ENCODE results near the gene TSC22D4. TPM values are rescaled to one million over a fixed set of nuclear protein-coding genes. Genes with fewer than 3 reads are reported as not detected.

Gene TSC22D4
- total RNA-seq, 2 donors from 2014 or later, result 25.3 to 29.1 TPM

Other genes starting within 250 kb of the TSC22D4 start
- not detected for gene SPDYE3, start 171.5 kb downstream of the TSC22D4 start, total RNA-seq
- gene PILRB, start 121.1 kb downstream of the TSC22D4 start, total RNA-seq, result 10 to 100 TPM; 17.7 to 32.5 TPM
- gene PILRA, start 105.7 kb downstream of the TSC22D4 start, total RNA-seq, result 10 to 100 TPM in 1 of 2 donors, 1 to 10 TPM in 1; 5.9 to 15.3 TPM
- gene ZCWPW1, start 50.5 kb downstream of the TSC22D4 start, total RNA-seq, result 1 to 10 TPM; 2.9 to 3.5 TPM
- gene MEPCE, start 49.4 kb downstream of the TSC22D4 start, total RNA-seq, result 10 to 100 TPM; 19.8 to 21.8 TPM
- gene PPP1R35, start 42.7 kb downstream of the TSC22D4 start, total RNA-seq, result 10 to 100 TPM; 16.7 to 23.9 TPM
- under 1 TPM in 1 of 2 donors, not detected in 1; 0.62 TPM for gene SPACDR, start 15.0 kb downstream of the TSC22D4 start, total RNA-seq
- 1 to 10 TPM in 1 of 2 donors, under 1 TPM in 1; 0.86 to 1.4 TPM for gene NYAP1, start 4.7 kb upstream of the TSC22D4 start, total RNA-seq
- 10 to 100 TPM; 18.8 to 20.4 TPM for gene AGFG2, start 60.0 kb upstream of the TSC22D4 start, total RNA-seq
- 1 to 10 TPM; 2.8 to 5.0 TPM for gene SAP25, start 94.7 kb upstream of the TSC22D4 start, total RNA-seq
- 10 to 100 TPM; 28.5 to 30.7 TPM for gene LRCH4, start 106.9 kb upstream of the TSC22D4 start, total RNA-seq
- under 1 TPM; 0.14 to 0.51 TPM for gene FBXO24, start 107.1 kb upstream of the TSC22D4 start, total RNA-seq
- 100 to 1,000 TPM in 1 of 2 donors, 10 to 100 TPM in 1; 79.5 to 230 TPM for gene PCOLCE, start 123.1 kb upstream of the TSC22D4 start, total RNA-seq
- 10 to 100 TPM; 10.8 to 16.3 TPM for gene MOSPD3, start 133.3 kb upstream of the TSC22D4 start, total RNA-seq
- under 1 TPM; 0.57 to 0.83 TPM for gene TFR2, start 162.3 kb upstream of the TSC22D4 start, total RNA-seq
- not detected for gene ACTL6B, start 177.2 kb upstream of the TSC22D4 start, total RNA-seq
- gene GNB2, start 194.5 kb upstream of the TSC22D4 start, total RNA-seq, result 100 to 1,000 TPM; 173 to 199 TPM
- gene GIGYF1, start 215.0 kb upstream of the TSC22D4 start, total RNA-seq, result 10 to 100 TPM; 23.1 to 25.8 TPM
- gene POP7, start 226.9 kb upstream of the TSC22D4 start, total RNA-seq, result 10 to 100 TPM; 17.1 to 23.0 TPM
- not detected for gene EPO, start 241.3 kb upstream of the TSC22D4 start, total RNA-seq